Thyroid gland (tissue), 4 donors: ENCODE results near the gene NUP88.

Experiments
- POLR2A ChIP-seq, 2 donors: fragments of 450-650 bp; IDR thresholded peaks; one replicate each; pipeline ENCODE4 v1.6.1; 2017; ENCODE audit warnings: antibody characterized with exemption in 2 of 2, mild to moderate bottlenecking in 2 of 2, moderate library complexity in 1 of 2
- TF ChIP-seq, protein P1 (sequence below), 6 experiments: fragments of 200-600 bp in 3 of 6; fragments of 450-650 bp in 3 of 6; sonication (generic) in 3 of 6; IDR thresholded peaks; one replicate each; pipeline ENCODE4 v1.5.1; 2016 to 2019; ENCODE audit warnings: antibody characterized with exemption in 6 of 6, mild to moderate bottlenecking in 2 of 6, inconsistent platforms in 1 of 6, moderate library complexity in 1 of 6

DNA sequence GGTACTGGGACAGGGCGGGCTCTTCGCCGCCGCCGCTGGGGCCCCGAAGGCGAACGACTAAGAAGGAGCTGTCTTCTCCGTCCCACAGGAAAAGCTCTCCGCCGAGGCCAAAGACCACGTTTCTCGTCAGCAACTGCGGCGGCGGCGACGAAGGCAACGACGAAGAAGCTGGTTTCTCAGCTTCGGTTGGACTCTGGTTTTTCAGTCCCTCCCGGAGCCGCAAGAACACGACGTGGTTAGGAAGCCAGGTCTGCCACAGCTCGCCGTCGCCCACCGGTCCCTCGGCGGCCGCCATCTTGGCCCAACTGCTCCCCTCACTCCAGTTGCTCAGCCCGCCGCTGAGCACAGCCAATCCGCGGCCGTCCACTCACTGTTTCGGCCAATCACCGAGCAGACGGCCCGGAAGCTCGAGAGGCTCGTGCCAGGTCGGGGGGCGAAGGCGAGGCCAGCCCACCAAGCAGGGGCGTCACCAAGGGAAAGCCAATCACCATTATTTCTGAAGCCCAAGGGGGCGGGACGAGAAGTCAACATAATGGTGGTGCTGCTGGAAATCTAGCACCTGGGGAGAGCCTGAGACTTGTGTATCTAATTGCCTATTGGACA is at the start of gene NUP88:
- peak; percentile 81 to 82 for TF ChIP-seq POLR2A (IDR thresholded peaks at IDR 0.05)
- TF ChIP-seq, protein P1, sequence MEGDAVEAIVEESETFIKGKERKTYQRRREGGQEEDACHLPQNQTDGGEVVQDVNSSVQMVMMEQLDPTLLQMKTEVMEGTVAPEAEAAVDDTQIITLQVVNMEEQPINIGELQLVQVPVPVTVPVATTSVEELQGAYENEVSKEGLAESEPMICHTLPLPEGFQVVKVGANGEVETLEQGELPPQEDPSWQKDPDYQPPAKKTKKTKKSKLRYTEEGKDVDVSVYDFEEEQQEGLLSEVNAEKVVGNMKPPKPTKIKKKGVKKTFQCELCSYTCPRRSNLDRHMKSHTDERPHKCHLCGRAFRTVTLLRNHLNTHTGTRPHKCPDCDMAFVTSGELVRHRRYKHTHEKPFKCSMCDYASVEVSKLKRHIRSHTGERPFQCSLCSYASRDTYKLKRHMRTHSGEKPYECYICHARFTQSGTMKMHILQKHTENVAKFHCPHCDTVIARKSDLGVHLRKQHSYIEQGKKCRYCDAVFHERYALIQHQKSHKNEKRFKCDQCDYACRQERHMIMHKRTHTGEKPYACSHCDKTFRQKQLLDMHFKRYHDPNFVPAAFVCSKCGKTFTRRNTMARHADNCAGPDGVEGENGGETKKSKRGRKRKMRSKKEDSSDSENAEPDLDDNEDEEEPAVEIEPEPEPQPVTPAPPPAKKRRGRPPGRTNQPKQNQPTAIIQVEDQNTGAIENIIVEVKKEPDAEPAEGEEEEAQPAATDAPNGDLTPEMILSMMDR (IDR thresholded peaks at IDR 0.05): no peak
